IMR-90 (cell line): ENCODE measurements around the gene FGGY. TPM values are rescaled to one million over a fixed set of nuclear protein-coding genes. Genes with fewer than 3 reads are reported as not detected.
A peak's percentile ranks its signal among the peaks of the same experiment; 100 is the strongest.

Experiments used
- ATAC-seq: fragments of 200-7000 bp; cut with Tn5 transposase; 2 replicates; pipeline ENCODE4 v1.9.1; 2020; ENCODE audit warnings: low read depth, mild to moderate bottlenecking, moderate library complexity
- BruUV-seq: library from RNA; stranded (reverse); fragments of 400-500 nt; replicated peaks from 2 replicates; lab custom pipeline; 2021; lab: Mats Ljungman, UMichigan
- CTCF ChIA-PET: fragments of 300-600 bp; formaldehyde crosslinking; extraction: SDS; loops from one replicate; lab custom pipeline; 2021; ENCODE audit warnings: antibody characterized with exemption; lab: Yijun Ruan, JAX
- POLR2A ChIA-PET: fragments of 300-600 bp; sonication (Branson Sonifier 250); formaldehyde crosslinking; loops from one replicate; lab custom pipeline; 2022; ENCODE audit warnings: antibody characterized with exemption; ENCODE audit not compliant: unreplicated experiment; lab: Charles Lee
- DNase-seq: peaks from one replicate; pipeline ENCODE4 v3.0.0; 2013
- H2AFZ ChIP-seq: replicated peaks from 2 replicates; pipeline ENCODE3; 2013; ENCODE audit warnings: low read length, mild to moderate bottlenecking; ENCODE audit not compliant: poor library complexity
- H2AK5ac ChIP-seq: 2 replicates; pipeline ENCODE4 v1.6.1; 2013; ENCODE audit warnings: low read depth, low read length, inconsistent platforms
- H2AK9ac ChIP-seq: replicated peaks from 2 replicates; pipeline ENCODE3; 2013; ENCODE audit warnings: mild to moderate bottlenecking, low read depth, low read length, moderate library complexity; ENCODE audit not compliant: poor library complexity
- H2BK120ac ChIP-seq: 2 replicates; pipeline ENCODE4 v1.6.1; 2013; ENCODE audit warnings: low read depth, low read length, inconsistent platforms
- H2BK15ac ChIP-seq: 3 replicates; pipeline ENCODE4 v1.6.1; 2013; ENCODE audit warnings: low read depth, low read length, inconsistent platforms
- H2BK20ac ChIP-seq: 2 replicates; pipeline ENCODE4 v1.6.1; 2013; ENCODE audit warnings: low read depth, mild to moderate bottlenecking, inconsistent platforms, low read length, moderate library complexity
- H2BK5ac ChIP-seq: 2 replicates; pipeline ENCODE4 v1.6.1; 2013; ENCODE audit warnings: mild to moderate bottlenecking, low read depth, low read length, inconsistent platforms; ENCODE audit not compliant: poor library complexity, severe bottlenecking
- H3K14ac ChIP-seq: replicated peaks from 2 replicates; pipeline ENCODE4 v1.6.1; 2013; ENCODE audit warnings: low read depth, low read length, inconsistent platforms
- H3K18ac ChIP-seq: 2 replicates; pipeline ENCODE4 v1.6.1; 2013; ENCODE audit warnings: low read depth, low read length, control low read depth
- H3K23ac ChIP-seq: 2 replicates; pipeline ENCODE4 v1.6.1; 2013; ENCODE audit warnings: low read depth, low read length, inconsistent platforms
- H3K27ac ChIP-seq: 2 replicates; pipeline ENCODE4 v1.5.1; 2013; ENCODE audit warnings: mild to moderate bottlenecking, control low read depth, low read length; ENCODE audit not compliant: insufficient read depth
- H3K27me3 ChIP-seq: 2 replicates; pipeline ENCODE4 v1.6.1; 2013; ENCODE audit warnings: low read length; ENCODE audit not compliant: control insufficient read depth, insufficient read depth
- H3K36me3 ChIP-seq: 2 replicates; pipeline ENCODE4 v1.6.1; 2013; ENCODE audit warnings: low read length, mixed read lengths; ENCODE audit not compliant: control insufficient read depth, insufficient read depth
- H3K4ac ChIP-seq: 2 replicates; pipeline ENCODE4 v1.6.1; 2013; ENCODE audit warnings: low read depth, low read length, inconsistent platforms
- H3K4me1 ChIP-seq: 2 replicates; pipeline ENCODE4 v1.6.1; 2013; ENCODE audit warnings: low read length, mixed read lengths; ENCODE audit not compliant: control insufficient read depth, insufficient read depth
- H3K4me2 ChIP-seq: 2 replicates; pipeline ENCODE4 v1.6.1; 2013; ENCODE audit warnings: low read depth, mild to moderate bottlenecking, control low read depth, low read length, moderate library complexity
- H3K4me3 ChIP-seq: 2 replicates; pipeline ENCODE4 v1.5.1; 2013; ENCODE audit warnings: low read depth, mild to moderate bottlenecking, control low read depth, low read length, moderate library complexity; ENCODE audit not compliant: insufficient read depth
- H3K56ac ChIP-seq: 2 replicates; pipeline ENCODE4 v1.6.1; 2013; ENCODE audit warnings: low read length, inconsistent platforms; ENCODE audit not compliant: insufficient read depth; ENCODE audit errors: extremely low read depth
- H3K79me1 ChIP-seq, 2 experiments: 2 replicates each; pipeline ENCODE4 v1.6.1; 2013; ENCODE audit warnings: low read length in 2 of 2, inconsistent platforms in 1 of 2, low read depth in 1 of 2
- H3K9ac ChIP-seq: 2 replicates; pipeline ENCODE4 v1.6.1; 2013; ENCODE audit warnings: low read depth, low read length, control low read depth
- H3K9me1 ChIP-seq: 2 replicates; pipeline ENCODE4 v1.6.1; 2013; ENCODE audit warnings: low read length, inconsistent platforms; ENCODE audit not compliant: insufficient read depth
- H3K9me3 ChIP-seq: 2 replicates; pipeline ENCODE4 v1.6.1; 2013; ENCODE audit warnings: low read length; ENCODE audit not compliant: control insufficient read depth, insufficient read depth
- H4K20me1 ChIP-seq: 2 replicates; pipeline ENCODE4 v1.6.1; 2013; ENCODE audit warnings: low read length, inconsistent platforms; ENCODE audit not compliant: insufficient read depth
- H4K5ac ChIP-seq: 2 replicates; pipeline ENCODE4 v1.6.1; 2013; ENCODE audit warnings: mild to moderate bottlenecking, low read depth, low read length, control low read depth
- H4K8ac ChIP-seq, 2 experiments: 2 replicates each; pipeline ENCODE4 v1.6.1; 2013; ENCODE audit warnings: low read depth in 2 of 2, low read length in 2 of 2, control low read depth in 1 of 2, inconsistent platforms in 1 of 2
- H4K91ac ChIP-seq: 2 replicates; pipeline ENCODE4 v1.6.1; 2013; ENCODE audit warnings: low read depth, low read length, inconsistent platforms; ENCODE audit not compliant: insufficient read depth
- CEBPB ChIP-seq: IDR thresholded peaks from 2 replicates; pipeline ENCODE4 v1.6.1; 2012; ENCODE audit warnings: low read depth, low read length, improper control_type of control experiment
- CHD1 ChIP-seq: IDR thresholded peaks from 2 replicates; pipeline ENCODE4 v1.6.1; 2012; ENCODE audit warnings: low read depth, low read length, improper control_type of control experiment
- FOS ChIP-seq: fragments of 150-350 bp; IDR thresholded peaks from 2 replicates; pipeline ENCODE4 v1.6.1; 2016; ENCODE audit warnings: low read depth, low read length
- POLR2A ChIP-seq: IDR thresholded peaks from 2 replicates; pipeline ENCODE4 v1.6.1; 2012; ENCODE audit warnings: mild to moderate bottlenecking, low read depth, low read length
- RAD21 ChIP-seq: IDR thresholded peaks from 2 replicates; pipeline ENCODE4 v1.6.1; 2012; ENCODE audit warnings: low read length, improper control_type of control experiment
- WGBS, 2 experiments: methylation state at CpG; one replicate each; pipeline versions ENCODE4 v1.1.5 to v1.1.7; 2013; ENCODE audit warnings: missing lambda C conversion rate in 2 of 2; ENCODE audit not compliant: insufficient read length in 1 of 2; ENCODE audit errors: extremely low coverage in 2 of 2; 5-methylcytosine and 5-hydroxymethylcytosine counted together
- dilution Hi-C: fragments of 300-500 bp; cut with HindIII; formaldehyde crosslinking; loops from one replicate; pipeline ENCODE4 v1.14.3; 2018; ENCODE audit warnings: low sequenced_read_pairs; ENCODE audit not compliant: unreplicated experiment
- in situ Hi-C: fragments of 300-500 bp; cut with MboI; formaldehyde crosslinking; loops from 3 replicates; pipeline ENCODE4 v1.14.3; 2019; ENCODE audit warnings: low sequenced_read_pairs, inconsistent platforms, mixed read lengths
- intact Hi-C: fragments of 100-400 bp; cut with micrococcal nuclease; formaldehyde crosslinking; loops from 2 replicates; pipeline ENCODE4 v1.10.0; 2022
- polyA plus RNA-seq, 3 experiments: library from polyadenylated mRNA; depleted of rRNA; stranded (reverse); fragments of >200 nt; gene quantifications; 2 replicates each; pipeline ENCODE4 v1.2.3, GENCODE V29; 2012; ENCODE audit warnings: low replicate concordance in 1 of 3
- total RNA-seq: library from RNA; depleted of rRNA; stranded (reverse); fragments of >200 nt; gene quantifications from 2 replicates; pipeline ENCODE4 v1.2.3, GENCODE V29; 2012
- TF ChIP-seq, protein P1 (sequence below): fragments of 150-350 bp; IDR thresholded peaks from 2 replicates; pipeline ENCODE4 v1.6.1; 2016; ENCODE audit warnings: low read depth, mild to moderate bottlenecking, low read length, moderate library complexity, borderline replicate concordance

FGGY gene
- total and polyA plus RNA-seq, 2 of the 4 experiments (the other 2 are of a cell fraction): 5.6 to 14.0 TPM

DNA sequence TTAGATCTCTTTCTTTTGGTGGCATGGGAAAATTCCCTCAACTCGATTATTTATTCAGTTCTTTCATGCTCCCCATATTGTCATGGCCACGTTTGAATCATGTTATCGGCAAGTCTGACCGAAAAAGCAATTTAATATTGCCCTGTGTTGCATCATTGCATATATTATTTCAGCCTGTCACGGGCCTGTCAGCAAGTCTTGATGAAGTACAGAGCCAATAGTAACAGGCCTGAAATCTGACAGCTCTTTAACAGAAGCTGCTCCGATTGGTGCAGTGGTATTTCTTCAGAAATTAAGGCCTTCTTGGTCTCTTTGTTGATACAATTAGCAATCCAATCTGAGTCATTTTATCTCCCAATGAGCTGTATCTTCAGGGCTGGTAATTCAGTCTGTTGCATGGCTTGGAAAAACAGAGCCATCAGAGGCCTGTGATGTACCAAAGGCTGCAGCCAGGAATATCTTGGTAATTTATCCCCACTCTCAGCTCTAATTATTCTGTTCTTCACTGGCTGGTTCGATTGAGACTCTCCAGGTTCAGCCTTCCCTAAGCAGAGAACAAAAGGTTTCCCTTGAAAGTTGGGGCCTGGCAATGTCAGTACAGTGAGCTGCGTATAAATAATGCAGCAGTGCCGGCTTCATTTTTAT, 149.5 kb downstream of the FGGY start:
- H3K18ac ChIP-seq: 0 out of 2 replicates have a peak overlapping the region, but pooled peaks have one; percentile 9
- H4K8ac ChIP-seq: peak overlapping the region; percentile 22 to 69; a peak in 2 of 4 replicates
- H2BK5ac ChIP-seq: peak overlapping the region; percentile 15
- H4K20me1 ChIP-seq: no peaks in the 10 kb centered on the region
- no peaks in the 10 kb centered on the region for H3K79me1 ChIP-seq
- H2AK5ac ChIP-seq: no peak overlapping the region
- H3K9ac ChIP-seq: no peak overlapping the region
- peak; percentile 86 for DNase-seq
- no peak overlapping the region for H3K14ac ChIP-seq
- BruUV-seq: no TSS peak
- H3K9me3 ChIP-seq: no peaks in the 10 kb centered on the region
- peak overlapping the region; percentile 3; the same call in 1 of the 2 replicates for H2BK120ac ChIP-seq
- H3K36me3 ChIP-seq: no peaks in the 10 kb centered on the region
- dilution Hi-C loops (no loop called here), intact Hi-C loops (no loop called here), in situ Hi-C loops (no loop called here)
- POLR2A ChIA-PET: no interaction called here
- 0 out of 2 replicates have a peak overlapping the region, but pooled peaks have one; percentile 56 for H3K4ac ChIP-seq
- no peak overlapping the region for H2BK15ac ChIP-seq
- H2BK20ac ChIP-seq: no peak overlapping the region
- no peak overlapping the region for H3K4me2 ChIP-seq
- H2AFZ ChIP-seq: peak overlapping the region; percentile 15
- H3K9me1 ChIP-seq: peaks cover 8% of the 10 kb centered on the region
- TF ChIP-seq RAD21: peak; percentile 12; the same call in 1 of the 2 replicates
- TF ChIP-seq, protein P1, sequence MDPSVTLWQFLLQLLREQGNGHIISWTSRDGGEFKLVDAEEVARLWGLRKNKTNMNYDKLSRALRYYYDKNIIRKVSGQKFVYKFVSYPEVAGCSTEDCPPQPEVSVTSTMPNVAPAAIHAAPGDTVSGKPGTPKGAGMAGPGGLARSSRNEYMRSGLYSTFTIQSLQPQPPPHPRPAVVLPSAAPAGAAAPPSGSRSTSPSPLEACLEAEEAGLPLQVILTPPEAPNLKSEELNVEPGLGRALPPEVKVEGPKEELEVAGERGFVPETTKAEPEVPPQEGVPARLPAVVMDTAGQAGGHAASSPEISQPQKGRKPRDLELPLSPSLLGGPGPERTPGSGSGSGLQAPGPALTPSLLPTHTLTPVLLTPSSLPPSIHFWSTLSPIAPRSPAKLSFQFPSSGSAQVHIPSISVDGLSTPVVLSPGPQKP: no peak
- no peak for TF ChIP-seq POLR2A
- TF ChIP-seq CHD1: no peak
- TF ChIP-seq CEBPB: peak; percentile 91
- TF ChIP-seq FOS: 0 out of 2 replicates have a peak, but pooled peaks have one; percentile 31
- H3K23ac ChIP-seq: no peak overlapping the region; the same call in 1 of the 2 replicates
- H3K4me3 ChIP-seq: no peak overlapping the region
- 31% methylated on average over 3 of the region's 9 CpGs; no CpG with 5 or more reads in 1 of the 2 experiments for WGBS, 2 experiments
- no peak overlapping the region for H2AK9ac ChIP-seq
- peak overlapping the region; percentile 27; the same call in 1 of the 2 replicates for H3K27ac ChIP-seq
- peak; percentile 66 for ATAC-seq
- CTCF ChIA-PET: no interaction called here
- H3K56ac ChIP-seq: no peak overlapping the region
- H3K27me3 ChIP-seq: no peaks in the 10 kb centered on the region
- H3K4me1 ChIP-seq: peaks cover 9% of the 10 kb centered on the region
- H4K5ac ChIP-seq: no peak overlapping the region
- 0 out of 2 replicates have a peak overlapping the region, but pooled peaks have one; percentile 10 for H4K91ac ChIP-seq
